Measurements from ENCODE around the gene MPRIP.

GRCh38 chr17:17070931-17071330 is 28.7 kb downstream of the MPRIP start:
- TF ChIP-seq CTCF (IDR thresholded peaks at IDR 0.05) (no peak), POLR2A (IDR thresholded peaks at IDR 0.05) (no peak)
